Measurements from ENCODE around the gene PTPN7.

The PTPN7 gene

DNA sequence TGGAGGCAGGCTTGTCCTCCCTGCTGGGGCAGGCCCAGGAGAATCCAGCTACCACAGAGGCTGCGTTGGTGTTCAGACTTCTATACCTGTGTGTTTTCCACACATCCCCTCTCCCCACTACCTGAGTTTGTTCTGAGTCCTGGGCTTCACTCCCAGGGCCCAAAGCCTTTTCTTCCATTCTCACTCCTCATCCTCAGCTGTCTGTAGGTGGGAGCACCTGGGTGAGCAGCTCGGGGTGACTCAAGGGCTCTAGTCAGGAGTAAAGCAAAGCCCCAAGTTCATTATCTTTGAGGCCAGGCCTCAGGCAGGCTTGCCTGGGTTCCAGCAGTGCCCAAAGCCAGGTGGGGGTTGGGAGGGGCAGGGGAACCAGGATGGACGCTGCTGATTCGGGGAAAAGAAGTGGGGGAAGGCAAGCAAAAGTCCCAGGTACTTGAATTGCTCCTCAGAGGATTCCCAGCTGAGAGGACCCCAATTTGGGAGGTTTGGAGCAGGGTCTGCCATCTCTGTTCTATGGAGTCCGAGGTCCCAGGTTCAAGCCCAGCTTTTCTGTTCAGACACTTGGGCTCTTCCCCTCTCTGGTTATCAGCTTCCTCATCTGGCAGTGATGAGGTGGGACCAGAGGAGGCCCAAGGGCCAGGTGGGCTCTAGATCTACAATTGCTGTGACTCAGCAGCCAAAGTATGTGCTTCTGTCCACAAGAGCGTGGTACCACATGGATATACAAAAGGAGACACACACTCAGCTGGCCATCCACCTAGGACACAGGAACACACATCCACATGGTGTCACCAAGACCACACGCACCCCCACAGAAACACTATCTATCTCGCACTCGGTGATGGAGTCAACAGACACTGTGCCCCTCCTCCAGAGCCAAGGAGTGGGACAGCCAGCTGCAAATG lies 5.8 kb upstream of the PTPN7 start:
- no peak for DNase-seq

DNA sequence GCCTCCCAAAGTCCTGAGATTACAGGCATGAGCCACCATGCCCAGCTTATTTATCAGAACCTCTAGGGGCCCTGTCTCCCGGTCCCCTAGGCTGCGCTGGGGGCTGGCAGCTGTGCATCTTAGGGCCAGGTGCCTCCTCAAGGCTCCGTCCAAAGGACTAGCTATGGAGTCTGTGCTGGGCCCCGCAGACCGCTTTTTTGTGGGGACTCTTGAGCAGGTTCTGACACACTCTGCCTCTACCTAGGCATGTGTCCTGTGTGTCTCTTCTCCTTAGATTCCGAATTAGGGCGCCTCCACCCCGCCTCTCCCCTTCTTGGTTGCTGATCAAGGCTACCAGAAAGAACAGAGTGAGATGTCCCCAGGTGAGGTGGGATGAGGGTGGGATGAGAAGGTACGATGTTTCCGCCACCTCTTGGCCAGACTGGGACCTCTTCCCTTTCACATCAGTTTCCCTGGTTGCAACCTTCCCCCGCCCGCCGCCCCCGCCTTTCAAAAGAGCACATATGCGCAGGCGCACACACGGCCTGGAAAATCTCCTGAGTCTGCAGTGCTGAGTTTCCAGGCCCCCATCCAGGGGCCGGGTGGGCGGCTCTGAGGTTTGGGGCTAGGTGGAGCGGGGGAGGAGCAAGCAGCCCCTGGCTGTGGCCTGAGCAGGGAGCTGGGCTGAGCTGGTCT lies 5.0 kb upstream of the PTPN7 start:
- no peak for DNase-seq

DNA sequence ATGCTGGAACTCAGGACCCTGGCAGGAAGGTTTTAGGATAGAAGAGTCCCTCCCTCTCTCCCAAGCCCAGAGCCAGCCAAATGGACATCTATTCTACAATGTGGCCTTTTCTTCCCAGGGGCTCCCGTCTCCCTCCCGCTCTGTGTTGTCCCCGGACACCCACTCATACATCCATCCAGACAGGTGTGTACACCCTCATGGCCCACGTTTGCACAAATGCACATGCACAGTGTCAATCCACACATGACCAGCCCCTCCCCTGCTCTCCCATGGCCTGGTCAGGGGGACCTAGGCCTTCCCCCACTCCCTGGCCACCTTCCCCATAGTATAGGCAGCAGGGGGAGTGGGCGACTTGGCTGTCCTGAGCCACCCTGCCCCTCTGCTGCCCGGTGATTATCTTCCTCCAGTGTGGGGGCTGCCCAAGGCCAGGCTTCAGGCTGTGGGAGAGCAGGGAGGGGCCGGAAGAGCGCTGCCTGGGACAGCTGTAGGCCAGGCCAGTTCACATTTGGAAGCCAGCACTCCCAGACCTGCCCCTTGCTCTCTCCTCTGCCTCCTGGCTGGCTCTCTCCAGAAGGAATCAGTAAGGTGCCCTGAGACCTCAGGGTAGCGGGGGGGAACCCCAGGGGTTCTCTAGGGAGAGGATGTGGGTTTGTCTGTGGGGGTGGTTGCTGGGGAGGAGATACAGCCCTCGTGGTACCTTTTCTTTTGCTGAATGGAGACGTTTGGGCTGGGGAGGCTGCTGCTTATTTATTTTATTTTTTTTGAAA lies 4.1 kb upstream of the PTPN7 start:
- DNase-seq, result no peak

GRCh38 chr1:202163281-202164270 lies 3.2 kb upstream of the PTPN7 start:
- no peak for DNase-seq

DNA sequence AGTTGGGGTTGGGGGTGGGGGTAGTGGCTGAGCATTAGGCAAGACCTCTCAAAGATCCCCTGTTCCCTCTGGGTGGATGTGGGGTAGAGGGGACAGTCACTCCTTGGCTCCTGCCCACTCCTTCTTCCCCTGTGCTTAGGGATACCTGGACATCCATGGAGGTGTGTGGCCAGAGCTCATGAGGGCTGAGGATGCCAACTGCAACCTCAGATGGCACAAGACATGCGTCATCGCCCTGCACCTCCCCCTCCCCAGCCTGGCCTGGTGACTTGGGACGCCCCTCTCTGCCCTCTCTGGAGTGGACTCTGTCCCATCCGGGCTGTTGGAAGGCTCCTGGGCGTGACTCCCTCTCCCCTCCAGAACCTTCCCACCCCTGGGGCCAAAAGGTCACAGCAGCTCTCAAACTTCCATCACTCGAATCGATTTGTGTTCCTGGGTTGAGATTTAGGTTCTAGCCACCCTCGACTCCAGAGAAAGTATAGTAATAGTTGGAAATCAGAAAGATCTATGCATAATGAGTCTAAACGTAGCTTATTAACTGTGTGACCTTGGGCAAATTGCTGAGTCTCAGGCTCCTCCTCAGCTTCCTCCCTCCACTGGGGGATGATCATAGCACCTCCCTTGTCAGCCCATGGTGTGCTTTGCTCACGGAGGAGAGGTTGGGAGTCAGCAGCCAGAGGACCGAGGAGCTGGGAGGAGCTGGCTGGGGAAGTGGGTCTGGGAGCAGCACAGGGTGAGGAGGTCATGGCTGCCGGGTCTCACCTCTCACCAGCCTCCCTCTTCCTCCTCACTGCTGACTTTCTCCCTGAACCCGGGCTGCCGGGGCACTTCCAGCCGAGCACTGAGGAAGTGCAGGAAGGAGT lies 2.2 kb upstream of the PTPN7 start:
- no peak for DNase-seq

- no peak for DNase-seq
Observed at GRCh38 chr1:202162047-202162417, 1.6 kb upstream of the PTPN7 start.

DNA sequence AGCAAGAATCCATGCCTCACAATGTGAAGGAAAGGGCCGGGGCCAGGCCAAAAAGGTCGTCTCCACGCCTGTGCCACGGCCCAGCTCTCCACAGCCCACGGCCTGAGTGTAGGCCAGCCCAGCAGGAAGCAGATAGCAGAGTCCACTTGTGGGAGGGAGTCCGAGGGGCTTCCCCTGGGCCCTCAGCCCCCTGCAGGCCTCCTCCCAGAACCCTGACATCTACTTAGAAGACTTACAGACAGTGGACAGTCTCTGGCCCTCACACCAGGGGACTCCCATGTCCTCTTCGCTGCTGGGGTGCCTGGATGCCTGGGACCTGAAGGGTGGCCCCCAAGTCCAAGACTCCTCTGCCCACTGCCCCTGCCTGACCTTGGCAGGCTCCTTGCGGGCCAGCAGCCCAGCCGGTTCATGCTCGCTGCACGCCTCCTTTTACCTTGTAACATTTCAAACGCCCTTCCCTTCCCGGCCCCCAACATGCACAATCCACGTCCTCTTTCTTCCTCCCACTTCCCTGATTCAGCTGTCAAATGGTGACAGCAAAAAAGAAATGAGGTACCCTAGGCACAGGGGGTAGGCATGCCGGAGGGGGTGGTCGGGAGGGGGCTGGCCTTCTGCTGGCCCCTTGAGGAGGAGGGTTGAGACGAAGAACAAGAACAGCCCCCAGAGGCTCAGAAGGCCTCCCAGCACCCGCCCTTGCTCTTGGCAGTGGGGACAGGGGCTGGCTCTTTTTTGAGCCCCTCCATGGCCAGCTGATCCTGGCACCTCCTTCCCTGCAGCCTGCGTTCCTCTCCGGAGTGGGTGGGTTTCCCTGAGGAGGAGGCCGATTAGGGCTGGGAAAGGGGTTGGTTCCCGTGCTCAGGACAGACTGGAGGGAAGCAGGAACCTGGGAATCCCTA lies 997 bp upstream of the PTPN7 start:
- no peak for DNase-seq

- no peak for DNase-seq
Observed at GRCh38 chr1:202159534-202160371, 649 bp downstream of the PTPN7 start.

- DNase-seq, result no peak
Observed at GRCh38 chr1:202158810-202159533, 1.4 kb downstream of the PTPN7 start.

- DNase-seq, result no peak
Observed at GRCh38 chr1:202157945-202158344, 2.5 kb downstream of the PTPN7 start.

DNA sequence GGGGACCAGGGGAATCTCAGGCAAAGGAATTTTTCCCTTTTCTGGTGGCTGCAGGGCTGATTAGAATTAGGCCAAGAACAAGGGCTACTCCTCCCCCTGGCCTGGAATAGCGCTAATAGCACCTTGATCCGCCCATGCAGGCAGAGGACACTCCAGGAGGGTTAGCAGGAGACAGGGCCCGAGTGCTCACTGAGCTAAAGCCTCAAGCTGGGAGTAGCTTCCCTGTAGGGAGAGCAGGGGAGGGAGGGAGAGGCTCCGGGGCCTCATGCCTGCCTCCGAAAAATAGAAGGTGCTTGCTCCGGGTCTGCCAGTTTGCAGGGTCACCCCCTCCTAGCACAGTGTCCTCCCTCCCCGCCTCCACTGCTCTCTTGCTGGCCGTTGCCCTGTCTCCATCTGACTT lies 3.8 kb downstream of the PTPN7 start:
- no peak for DNase-seq

DNA sequence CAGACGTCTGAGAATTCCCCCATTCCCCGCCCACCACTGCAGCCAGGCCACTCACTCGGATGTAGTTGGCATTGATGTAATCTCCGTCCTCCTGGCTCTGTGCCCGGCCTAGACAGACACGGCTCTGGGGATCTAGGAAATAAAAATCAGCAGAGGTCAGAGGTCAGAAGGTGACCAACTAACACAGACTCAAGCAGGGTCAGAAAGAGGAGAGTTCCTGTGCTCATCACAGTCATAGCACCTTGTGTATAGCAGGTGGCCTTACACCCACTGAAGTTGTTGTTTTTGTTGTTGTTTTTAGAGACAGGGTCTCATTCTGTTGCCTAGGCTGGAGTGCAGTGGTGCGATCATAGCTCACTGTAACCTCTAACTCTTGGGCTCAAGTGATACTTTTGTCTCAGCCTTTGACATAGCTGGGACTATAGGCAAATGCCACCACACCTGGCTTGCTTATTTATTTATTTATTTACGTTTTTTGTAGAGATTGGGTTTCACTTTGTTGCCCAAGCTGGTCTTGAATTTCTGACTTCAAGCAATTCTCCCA lies 4.9 kb downstream of the PTPN7 start:
- DNase-seq, result no peak

GRCh38 chr1:202154766-202155477 lies 5.5 kb downstream of the PTPN7 start:
- DNase-seq, result peak; percentile 76

- DNase-seq, result no peak
Observed at GRCh38 chr1:202154148-202154765, 6.1 kb downstream of the PTPN7 start.

- DNase-seq, result no peak
Observed at GRCh38 chr1:202153284-202153683, 7.1 kb downstream of the PTPN7 start.

- DNase-seq, result no peak
Observed at GRCh38 chr1:202152399-202152798, 8.0 kb downstream of the PTPN7 start.

- DNase-seq, result no peak
Observed at GRCh38 chr1:202151045-202151444, 9.4 kb downstream of the PTPN7 start.
